IMR-90 (cell line): ENCODE measurements around the gene ASXL1. TPM values are rescaled to one million over a fixed set of nuclear protein-coding genes. Genes with fewer than 3 reads are reported as not detected.
A peak's percentile ranks its signal among the peaks of the same experiment; 100 is the strongest.

Experiments used
- ATAC-seq: fragments of 200-7000 bp; cut with Tn5 transposase; 2 replicates; pipeline ENCODE4 v1.9.1; 2020; ENCODE audit warnings: low read depth, mild to moderate bottlenecking, moderate library complexity
- BruUV-seq: library from RNA; stranded (reverse); fragments of 400-500 nt; replicated peaks from 2 replicates; lab custom pipeline; 2021; lab: Mats Ljungman, UMichigan
- CTCF ChIA-PET: fragments of 300-600 bp; formaldehyde crosslinking; extraction: SDS; loops from one replicate; lab custom pipeline; 2021; ENCODE audit warnings: antibody characterized with exemption; lab: Yijun Ruan, JAX
- POLR2A ChIA-PET: fragments of 300-600 bp; sonication (Branson Sonifier 250); formaldehyde crosslinking; loops from one replicate; lab custom pipeline; 2022; ENCODE audit warnings: antibody characterized with exemption; ENCODE audit not compliant: unreplicated experiment; lab: Charles Lee
- DNase-seq: peaks from one replicate; pipeline ENCODE4 v3.0.0; 2013
- H2AFZ ChIP-seq: replicated peaks from 2 replicates; pipeline ENCODE3; 2013; ENCODE audit warnings: low read length, mild to moderate bottlenecking; ENCODE audit not compliant: poor library complexity
- H2AK5ac ChIP-seq: 2 replicates; pipeline ENCODE4 v1.6.1; 2013; ENCODE audit warnings: low read depth, low read length, inconsistent platforms
- H2AK9ac ChIP-seq: replicated peaks from 2 replicates; pipeline ENCODE3; 2013; ENCODE audit warnings: mild to moderate bottlenecking, low read depth, low read length, moderate library complexity; ENCODE audit not compliant: poor library complexity
- H2BK120ac ChIP-seq: 2 replicates; pipeline ENCODE4 v1.6.1; 2013; ENCODE audit warnings: low read depth, low read length, inconsistent platforms
- H2BK15ac ChIP-seq: 3 replicates; pipeline ENCODE4 v1.6.1; 2013; ENCODE audit warnings: low read depth, low read length, inconsistent platforms
- H2BK20ac ChIP-seq: 2 replicates; pipeline ENCODE4 v1.6.1; 2013; ENCODE audit warnings: low read depth, mild to moderate bottlenecking, inconsistent platforms, low read length, moderate library complexity
- H2BK5ac ChIP-seq: 2 replicates; pipeline ENCODE4 v1.6.1; 2013; ENCODE audit warnings: mild to moderate bottlenecking, low read depth, low read length, inconsistent platforms; ENCODE audit not compliant: poor library complexity, severe bottlenecking
- H3K14ac ChIP-seq: replicated peaks from 2 replicates; pipeline ENCODE4 v1.6.1; 2013; ENCODE audit warnings: low read depth, low read length, inconsistent platforms
- H3K18ac ChIP-seq: 2 replicates; pipeline ENCODE4 v1.6.1; 2013; ENCODE audit warnings: low read depth, low read length, control low read depth
- H3K23ac ChIP-seq: 2 replicates; pipeline ENCODE4 v1.6.1; 2013; ENCODE audit warnings: low read depth, low read length, inconsistent platforms
- H3K27ac ChIP-seq: 2 replicates; pipeline ENCODE4 v1.5.1; 2013; ENCODE audit warnings: mild to moderate bottlenecking, control low read depth, low read length; ENCODE audit not compliant: insufficient read depth
- H3K27me3 ChIP-seq: 2 replicates; pipeline ENCODE4 v1.6.1; 2013; ENCODE audit warnings: low read length; ENCODE audit not compliant: control insufficient read depth, insufficient read depth
- H3K36me3 ChIP-seq: 2 replicates; pipeline ENCODE4 v1.6.1; 2013; ENCODE audit warnings: low read length, mixed read lengths; ENCODE audit not compliant: control insufficient read depth, insufficient read depth
- H3K4ac ChIP-seq: 2 replicates; pipeline ENCODE4 v1.6.1; 2013; ENCODE audit warnings: low read depth, low read length, inconsistent platforms
- H3K4me1 ChIP-seq: 2 replicates; pipeline ENCODE4 v1.6.1; 2013; ENCODE audit warnings: low read length, mixed read lengths; ENCODE audit not compliant: control insufficient read depth, insufficient read depth
- H3K4me2 ChIP-seq: 2 replicates; pipeline ENCODE4 v1.6.1; 2013; ENCODE audit warnings: low read depth, mild to moderate bottlenecking, control low read depth, low read length, moderate library complexity
- H3K4me3 ChIP-seq: 2 replicates; pipeline ENCODE4 v1.5.1; 2013; ENCODE audit warnings: low read depth, mild to moderate bottlenecking, control low read depth, low read length, moderate library complexity; ENCODE audit not compliant: insufficient read depth
- H3K56ac ChIP-seq: 2 replicates; pipeline ENCODE4 v1.6.1; 2013; ENCODE audit warnings: low read length, inconsistent platforms; ENCODE audit not compliant: insufficient read depth; ENCODE audit errors: extremely low read depth
- H3K79me1 ChIP-seq, 2 experiments: 2 replicates each; pipeline ENCODE4 v1.6.1; 2013; ENCODE audit warnings: low read length in 2 of 2, inconsistent platforms in 1 of 2, low read depth in 1 of 2
- H3K9ac ChIP-seq: 2 replicates; pipeline ENCODE4 v1.6.1; 2013; ENCODE audit warnings: low read depth, low read length, control low read depth
- H3K9me1 ChIP-seq: 2 replicates; pipeline ENCODE4 v1.6.1; 2013; ENCODE audit warnings: low read length, inconsistent platforms; ENCODE audit not compliant: insufficient read depth
- H3K9me3 ChIP-seq: 2 replicates; pipeline ENCODE4 v1.6.1; 2013; ENCODE audit warnings: low read length; ENCODE audit not compliant: control insufficient read depth, insufficient read depth
- H4K20me1 ChIP-seq: 2 replicates; pipeline ENCODE4 v1.6.1; 2013; ENCODE audit warnings: low read length, inconsistent platforms; ENCODE audit not compliant: insufficient read depth
- H4K5ac ChIP-seq: 2 replicates; pipeline ENCODE4 v1.6.1; 2013; ENCODE audit warnings: mild to moderate bottlenecking, low read depth, low read length, control low read depth
- H4K8ac ChIP-seq, 2 experiments: 2 replicates each; pipeline ENCODE4 v1.6.1; 2013; ENCODE audit warnings: low read depth in 2 of 2, low read length in 2 of 2, control low read depth in 1 of 2, inconsistent platforms in 1 of 2
- H4K91ac ChIP-seq: 2 replicates; pipeline ENCODE4 v1.6.1; 2013; ENCODE audit warnings: low read depth, low read length, inconsistent platforms; ENCODE audit not compliant: insufficient read depth
- CEBPB ChIP-seq: IDR thresholded peaks from 2 replicates; pipeline ENCODE4 v1.6.1; 2012; ENCODE audit warnings: low read depth, low read length, improper control_type of control experiment
- FOS ChIP-seq: fragments of 150-350 bp; IDR thresholded peaks from 2 replicates; pipeline ENCODE4 v1.6.1; 2016; ENCODE audit warnings: low read depth, low read length
- MAFK ChIP-seq: IDR thresholded peaks from 2 replicates; pipeline ENCODE4 v1.6.1; 2012; ENCODE audit warnings: low read depth, low read length, improper control_type of control experiment
- MAZ ChIP-seq: IDR thresholded peaks from 2 replicates; pipeline ENCODE4 v1.6.1; 2012; ENCODE audit warnings: low read depth, mild to moderate bottlenecking, low read length, improper control_type of control experiment, moderate library complexity, borderline replicate concordance
- MXI1 ChIP-seq: IDR thresholded peaks from 2 replicates; pipeline ENCODE4 v1.6.1; 2012; ENCODE audit warnings: low read depth, mild to moderate bottlenecking, low read length, moderate library complexity, borderline replicate concordance
- POLR2A ChIP-seq: IDR thresholded peaks from 2 replicates; pipeline ENCODE4 v1.6.1; 2012; ENCODE audit warnings: mild to moderate bottlenecking, low read depth, low read length
- WGBS, 2 experiments: methylation state at CpG; one replicate each; pipeline versions ENCODE4 v1.1.5 to v1.1.7; 2013; ENCODE audit warnings: missing lambda C conversion rate in 2 of 2; ENCODE audit not compliant: insufficient read length in 1 of 2; ENCODE audit errors: extremely low coverage in 2 of 2; 5-methylcytosine and 5-hydroxymethylcytosine counted together
- dilution Hi-C: fragments of 300-500 bp; cut with HindIII; formaldehyde crosslinking; loops from one replicate; pipeline ENCODE4 v1.14.3; 2018; ENCODE audit warnings: low sequenced_read_pairs; ENCODE audit not compliant: unreplicated experiment
- in situ Hi-C: fragments of 300-500 bp; cut with MboI; formaldehyde crosslinking; loops from 3 replicates; pipeline ENCODE4 v1.14.3; 2019; ENCODE audit warnings: low sequenced_read_pairs, inconsistent platforms, mixed read lengths
- intact Hi-C: fragments of 100-400 bp; cut with micrococcal nuclease; formaldehyde crosslinking; loops from 2 replicates; pipeline ENCODE4 v1.10.0; 2022
- polyA plus RNA-seq, 3 experiments: library from polyadenylated mRNA; depleted of rRNA; stranded (reverse); fragments of >200 nt; gene quantifications; 2 replicates each; pipeline ENCODE4 v1.2.3, GENCODE V29; 2012; ENCODE audit warnings: low replicate concordance in 1 of 3
- total RNA-seq: library from RNA; depleted of rRNA; stranded (reverse); fragments of >200 nt; gene quantifications from 2 replicates; pipeline ENCODE4 v1.2.3, GENCODE V29; 2012
- TF ChIP-seq, protein P1 (sequence below): fragments of 150-350 bp; IDR thresholded peaks from 2 replicates; pipeline ENCODE4 v1.6.1; 2016; ENCODE audit warnings: low read depth, mild to moderate bottlenecking, low read length, moderate library complexity, borderline replicate concordance
- TF ChIP-seq, protein P2 (sequence below): conservative IDR thresholded peaks from 2 replicates; pipeline ENCODE4 v1.5.1; 2012; ENCODE audit warnings: mild to moderate bottlenecking, low read depth, low read length, improper control_type of control experiment
- TF ChIP-seq, protein P3 (sequence below): fragments of 150-350 bp; IDR thresholded peaks from 2 replicates; pipeline ENCODE4 v1.6.1; 2017; ENCODE audit warnings: mild to moderate bottlenecking, antibody characterized with exemption, low read length, low read depth

Gene ASXL1
- total and polyA plus RNA-seq, 2 of the 4 experiments (the other 2 are of a cell fraction), result 29.9 to 37.1 TPM

DNA sequence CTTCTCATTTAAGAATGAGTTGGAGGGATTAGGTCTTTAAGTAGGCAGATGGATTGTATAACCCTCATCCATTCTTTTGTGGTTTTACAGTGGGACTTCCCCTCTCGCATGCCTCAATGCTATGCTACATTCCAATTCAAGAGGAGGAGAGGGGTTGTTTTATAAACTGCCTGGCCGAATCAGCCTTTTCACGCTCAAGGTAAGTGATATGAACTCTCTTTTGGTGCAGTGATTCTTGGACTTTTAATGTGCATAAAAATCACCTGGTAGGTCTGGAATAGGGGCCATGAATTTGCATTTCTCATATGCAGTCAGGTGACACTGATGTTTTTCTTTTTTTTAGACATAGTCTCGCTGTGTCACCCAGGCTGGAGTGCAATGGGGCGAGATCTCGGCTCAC lies 10.8 kb downstream of the ASXL1 start:
- Histone ChIP-seq H3K4me1 (peaks cover 7% of the 10 kb centered on the region), H4K91ac (no peak overlapping the region), H3K27ac (no peak overlapping the region), H4K20me1 (peaks cover 69% of the 10 kb centered on the region), H3K56ac (no peak overlapping the region), H2BK15ac (no peak overlapping the region), H3K23ac (no peak overlapping the region), H3K9me3 (no peaks in the 10 kb centered on the region), H3K9me1 (peaks cover 25% of the 10 kb centered on the region), H4K5ac (no peak overlapping the region), H2BK120ac (no peak overlapping the region), H3K4me3 (no peak overlapping the region), H4K8ac (no peak overlapping the region), H2AK9ac (no peak overlapping the region), H3K79me1 (peaks cover 41 to 86% of the 10 kb centered on the region in 2 experiments), H3K4ac (no peak overlapping the region), H3K14ac (no peak overlapping the region), H2BK5ac (no peak overlapping the region), H3K9ac (no peak overlapping the region), H2BK20ac (no peak overlapping the region), H3K36me3 (peaks cover 12% of the 10 kb centered on the region), H3K4me2 (peak overlapping the region; percentile 66; the same call in 1 of the 2 replicates), H2AFZ (no peak overlapping the region), H3K18ac (no peak overlapping the region), H3K27me3 (no peaks in the 10 kb centered on the region), H2AK5ac (no peak overlapping the region)
- DNase-seq (peak; percentile 73), ATAC-seq (peak; percentile 82)
- intact Hi-C loops (no loop called here), dilution Hi-C loops (no loop called here), in situ Hi-C loops (no loop called here)
- WGBS, 2 experiments, result 100% methylated on average over 3 of the region's 6 CpGs; no CpG with 5 or more reads in 1 of the 2 experiments
- TF ChIP-seq MAZ (no peak), POLR2A (no peak), MXI1 (no peak), FOS (no peak), MAFK (no peak), CEBPB (no peak)
- TF ChIP-seq, protein P1, sequence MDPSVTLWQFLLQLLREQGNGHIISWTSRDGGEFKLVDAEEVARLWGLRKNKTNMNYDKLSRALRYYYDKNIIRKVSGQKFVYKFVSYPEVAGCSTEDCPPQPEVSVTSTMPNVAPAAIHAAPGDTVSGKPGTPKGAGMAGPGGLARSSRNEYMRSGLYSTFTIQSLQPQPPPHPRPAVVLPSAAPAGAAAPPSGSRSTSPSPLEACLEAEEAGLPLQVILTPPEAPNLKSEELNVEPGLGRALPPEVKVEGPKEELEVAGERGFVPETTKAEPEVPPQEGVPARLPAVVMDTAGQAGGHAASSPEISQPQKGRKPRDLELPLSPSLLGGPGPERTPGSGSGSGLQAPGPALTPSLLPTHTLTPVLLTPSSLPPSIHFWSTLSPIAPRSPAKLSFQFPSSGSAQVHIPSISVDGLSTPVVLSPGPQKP, result no peak
- TF ChIP-seq, protein P2, sequence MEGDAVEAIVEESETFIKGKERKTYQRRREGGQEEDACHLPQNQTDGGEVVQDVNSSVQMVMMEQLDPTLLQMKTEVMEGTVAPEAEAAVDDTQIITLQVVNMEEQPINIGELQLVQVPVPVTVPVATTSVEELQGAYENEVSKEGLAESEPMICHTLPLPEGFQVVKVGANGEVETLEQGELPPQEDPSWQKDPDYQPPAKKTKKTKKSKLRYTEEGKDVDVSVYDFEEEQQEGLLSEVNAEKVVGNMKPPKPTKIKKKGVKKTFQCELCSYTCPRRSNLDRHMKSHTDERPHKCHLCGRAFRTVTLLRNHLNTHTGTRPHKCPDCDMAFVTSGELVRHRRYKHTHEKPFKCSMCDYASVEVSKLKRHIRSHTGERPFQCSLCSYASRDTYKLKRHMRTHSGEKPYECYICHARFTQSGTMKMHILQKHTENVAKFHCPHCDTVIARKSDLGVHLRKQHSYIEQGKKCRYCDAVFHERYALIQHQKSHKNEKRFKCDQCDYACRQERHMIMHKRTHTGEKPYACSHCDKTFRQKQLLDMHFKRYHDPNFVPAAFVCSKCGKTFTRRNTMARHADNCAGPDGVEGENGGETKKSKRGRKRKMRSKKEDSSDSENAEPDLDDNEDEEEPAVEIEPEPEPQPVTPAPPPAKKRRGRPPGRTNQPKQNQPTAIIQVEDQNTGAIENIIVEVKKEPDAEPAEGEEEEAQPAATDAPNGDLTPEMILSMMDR, result no peak
- TF ChIP-seq, protein P3, sequence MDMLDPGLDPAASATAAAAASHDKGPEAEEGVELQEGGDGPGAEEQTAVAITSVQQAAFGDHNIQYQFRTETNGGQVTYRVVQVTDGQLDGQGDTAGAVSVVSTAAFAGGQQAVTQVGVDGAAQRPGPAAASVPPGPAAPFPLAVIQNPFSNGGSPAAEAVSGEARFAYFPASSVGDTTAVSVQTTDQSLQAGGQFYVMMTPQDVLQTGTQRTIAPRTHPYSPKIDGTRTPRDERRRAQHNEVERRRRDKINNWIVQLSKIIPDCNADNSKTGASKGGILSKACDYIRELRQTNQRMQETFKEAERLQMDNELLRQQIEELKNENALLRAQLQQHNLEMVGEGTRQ, result no peak
- ChIA-PET CTCF (no interaction called here), POLR2A (no interaction called here)
- BruUV-seq, result no TSS peak
